GM04504 (cell line): ENCODE data around the gene ARIH2.
A peak's percentile ranks its signal among the peaks of the same experiment; 100 is the strongest.
"Not testable (repeated sequence)": the region's sequence is repeated elsewhere in the genome, so short reads cannot be mapped to it uniquely, and the experiment has no call there.

Source experiments
- DNase-seq: peaks from one replicate; pipeline ENCODE4 v3.0.0-alpha.2; 2012; ENCODE audit warnings: low read depth

Gene ARIH2

GRCh38 chr3:49004352-49005302, 86.0 kb downstream of the ARIH2 start:
- no peak for DNase-seq

- no peak for DNase-seq
Measured at GRCh38 chr3:49005303-49005680, 86.7 kb downstream of the ARIH2 start.

GRCh38 chr3:49005998-49006397, 87.4 kb downstream of the ARIH2 start:
- no peak for DNase-seq

GRCh38 chr3:49006408-49007067, 87.9 kb downstream of the ARIH2 start:
- DNase-seq = no peak

- DNase-seq = peak; percentile 94
Measured at GRCh38 chr3:49007068-49007770, 88.6 kb downstream of the ARIH2 start, which contains the start of gene WDR6. Gene WDR6, plus strand, starts transcription at chr3:49007391. Its CDS starts 41 bp downstream, at chr3:49007432.

GRCh38 chr3:49007771-49008528, 89.3 kb downstream of the ARIH2 start:
- DNase-seq = peak; percentile 83

- DNase-seq = not testable (repeated sequence)
Measured at GRCh38 chr3:49008627-49009026, 90.0 kb downstream of the ARIH2 start.

- no peak for DNase-seq
Measured at GRCh38 chr3:49009396-49009795, 90.8 kb downstream of the ARIH2 start.

GRCh38 chr3:49012441-49013017, 93.9 kb downstream of the ARIH2 start:
- no peak for DNase-seq

GRCh38 chr3:49013113-49013737, 94.6 kb downstream of the ARIH2 start:
- DNase-seq = no peak

GRCh38 chr3:49013738-49014660, 95.4 kb downstream of the ARIH2 start:
- DNase-seq = no peak

- no peak for DNase-seq
Measured at GRCh38 chr3:49015072-49015471, 96.4 kb downstream of the ARIH2 start.

GRCh38 chr3:49015765-49016164, 97.1 kb downstream of the ARIH2 start:
- DNase-seq = no peak

- no peak for DNase-seq
Measured at GRCh38 chr3:49016414-49017228, 98.0 kb downstream of the ARIH2 start.

GRCh38 chr3:49017229-49017970, 98.8 kb downstream of the ARIH2 start:
- no peak for DNase-seq

GRCh38 chr3:49017971-49018706, 99.5 kb downstream of the ARIH2 start, which contains the start of gene DALRD3:
Gene DALRD3, minus strand, starts transcription at chr3:49018580. Its CDS starts 16 bp downstream, at chr3:49018564.
- DNase-seq = no peak

- no peak for DNase-seq
Measured at GRCh38 chr3:49018707-49019006, 100.0 kb downstream of the ARIH2 start.

GRCh38 chr3:49019941-49020329, 101.3 kb downstream of the ARIH2 start:
- no peak for DNase-seq
